GM19099 (cell line): Measurements from ENCODE around the gene TBATA.

Experiments
- POLR2A ChIP-seq: IDR thresholded peaks from 3 replicates; pipeline ENCODE4 v1.6.1; 2011; ENCODE audit warnings: low read depth; ENCODE audit not compliant: insufficient read length; ENCODE audit errors: extremely low read depth

TBATA gene

DNA sequence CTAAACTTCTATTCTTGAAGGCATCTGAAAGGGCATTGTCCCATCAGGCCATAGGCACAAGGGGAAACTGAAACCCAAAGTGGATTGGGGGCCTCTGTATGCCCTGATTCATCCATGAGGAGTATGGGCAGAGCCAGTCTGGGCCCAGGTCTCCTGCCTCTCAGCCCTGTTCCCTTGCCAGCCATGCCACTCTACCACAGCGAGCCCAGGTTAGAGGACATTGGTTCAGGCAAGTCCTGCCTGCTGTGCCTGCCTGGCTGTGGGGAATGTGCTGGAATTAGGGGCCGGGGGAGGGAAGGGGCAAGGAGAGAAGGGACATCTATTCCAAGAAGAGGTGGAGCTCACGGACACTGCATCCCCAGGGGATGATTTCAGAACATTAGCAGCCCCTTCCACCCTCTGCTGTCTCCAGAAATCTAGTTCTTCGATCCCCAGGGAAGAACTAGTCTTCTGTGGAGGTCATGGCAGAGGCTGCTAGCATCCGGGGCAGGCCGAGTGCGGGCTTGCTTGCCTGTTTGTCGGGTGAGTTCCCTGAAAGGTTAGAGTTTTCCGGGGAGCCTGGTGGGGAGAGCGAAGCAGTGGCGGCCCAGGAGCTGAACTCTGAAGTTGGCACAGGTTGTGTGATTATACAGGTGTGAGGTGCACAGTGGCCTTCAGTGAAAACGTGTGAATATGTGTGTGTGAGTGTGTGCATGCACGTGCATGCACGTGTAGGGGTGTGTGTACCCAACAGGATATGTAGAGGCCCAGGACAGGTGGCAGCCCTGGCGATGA lies 37.8 kb downstream of the TBATA start:
- TF ChIP-seq POLR2A = no peak

GRCh38 chr10:70745555-70745954 lies 39.6 kb downstream of the TBATA start:
- no peak for TF ChIP-seq POLR2A

- TF ChIP-seq POLR2A = no peak
These were observed 40.5 kb downstream of the TBATA start for GRCh38 chr10:70744617-70745143.

DNA sequence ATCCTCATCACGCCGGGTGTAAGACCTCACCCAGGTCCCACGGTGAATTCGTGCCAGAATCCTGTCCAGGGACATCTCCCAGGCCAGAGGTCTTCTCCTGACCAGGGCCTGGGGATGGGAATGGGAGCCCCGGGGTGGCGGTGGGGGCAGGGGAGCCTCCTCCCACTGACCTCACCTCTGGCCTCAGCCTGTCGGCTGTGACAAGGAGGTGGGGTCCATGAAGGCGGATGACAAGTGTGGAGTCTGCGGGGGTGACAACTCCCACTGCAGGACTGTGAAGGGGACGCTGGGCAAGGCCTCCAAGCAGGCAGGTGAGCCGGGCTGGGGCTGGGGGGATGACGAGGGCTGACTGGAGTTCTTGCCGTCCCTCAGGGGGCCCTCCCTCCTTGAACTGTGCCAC lies 41.3 kb downstream of the TBATA start:
- TF ChIP-seq POLR2A = no peak

DNA sequence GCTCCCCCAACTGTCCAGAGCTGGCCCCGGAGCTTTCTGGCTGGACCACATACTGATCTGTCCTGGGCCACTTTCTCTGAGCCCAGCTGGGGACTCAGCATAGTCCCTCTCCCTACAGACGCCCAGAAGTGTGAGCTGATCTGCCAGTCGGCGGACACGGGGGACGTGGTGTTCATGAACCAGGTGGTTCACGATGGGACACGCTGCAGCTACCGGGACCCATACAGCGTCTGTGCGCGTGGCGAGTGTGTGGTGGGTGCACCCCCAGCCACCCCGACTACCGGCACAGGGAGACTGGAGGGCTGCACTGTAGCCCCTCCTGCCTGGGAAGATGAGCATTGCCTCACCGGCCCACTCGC lies 41.8 kb downstream of the TBATA start:
- no peak for TF ChIP-seq POLR2A

DNA sequence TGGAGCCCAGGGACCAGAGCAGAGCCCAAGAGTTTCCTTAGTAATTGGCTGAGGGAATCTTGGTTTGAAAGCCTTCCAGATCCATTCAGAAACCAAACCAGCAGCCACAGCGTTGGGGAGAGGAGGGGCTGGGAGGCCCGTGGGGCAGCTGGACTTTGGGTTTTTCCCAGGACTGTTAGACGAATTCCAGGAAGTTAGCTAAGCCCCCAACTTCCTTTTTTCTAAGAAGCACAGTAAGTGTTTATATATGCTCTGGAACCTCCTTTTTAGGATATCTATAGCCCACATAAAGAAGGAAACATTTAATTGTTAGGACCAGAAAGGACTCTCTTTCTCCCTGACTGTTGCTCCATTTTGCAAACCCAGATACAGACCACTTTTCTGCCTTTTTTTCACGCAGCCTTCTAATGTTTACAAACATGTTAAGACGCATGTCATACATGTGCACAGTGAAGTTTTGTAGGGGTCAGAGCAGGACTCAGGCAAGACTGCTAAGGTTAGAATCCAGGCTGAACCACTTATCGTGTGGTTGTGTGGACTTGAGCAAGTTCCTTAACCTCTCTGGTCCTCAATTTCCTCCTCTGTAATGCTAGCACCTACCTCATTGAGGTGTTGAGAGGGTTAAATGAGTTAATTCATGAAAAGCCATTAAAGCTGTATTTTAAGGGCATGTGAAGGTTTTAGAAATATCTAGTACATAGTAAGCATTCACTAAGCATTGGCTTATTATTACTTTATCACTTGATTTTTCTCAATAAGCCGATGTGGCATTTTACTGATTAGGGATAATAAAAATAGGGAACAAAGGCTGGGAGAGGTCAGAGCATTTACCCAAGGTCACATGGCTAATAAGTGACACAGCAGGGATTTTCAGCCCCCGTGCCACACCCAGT lies 42.4 kb downstream of the TBATA start:
- TF ChIP-seq POLR2A = no peak

GRCh38 chr10:70740406-70741288 lies 44.5 kb downstream of the TBATA start:
- TF ChIP-seq POLR2A = no peak

DNA sequence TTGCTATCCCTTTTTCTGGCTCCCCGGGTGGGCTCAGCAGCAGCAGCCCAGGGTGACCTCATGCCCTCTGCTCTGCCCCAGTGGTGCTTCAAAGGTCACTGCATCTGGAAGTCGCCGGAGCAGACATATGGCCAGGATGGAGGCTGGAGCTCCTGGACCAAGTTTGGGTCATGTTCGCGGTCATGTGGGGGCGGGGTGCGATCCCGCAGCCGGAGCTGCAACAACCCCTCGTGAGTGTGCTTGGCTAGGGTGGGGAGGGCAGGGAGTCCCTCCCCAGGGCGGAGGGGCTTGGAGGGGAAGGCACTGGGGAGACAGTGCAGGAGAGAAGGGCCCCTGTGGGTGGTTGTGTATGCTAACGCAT lies 46.4 kb downstream of the TBATA start:
- no peak for TF ChIP-seq POLR2A

DNA sequence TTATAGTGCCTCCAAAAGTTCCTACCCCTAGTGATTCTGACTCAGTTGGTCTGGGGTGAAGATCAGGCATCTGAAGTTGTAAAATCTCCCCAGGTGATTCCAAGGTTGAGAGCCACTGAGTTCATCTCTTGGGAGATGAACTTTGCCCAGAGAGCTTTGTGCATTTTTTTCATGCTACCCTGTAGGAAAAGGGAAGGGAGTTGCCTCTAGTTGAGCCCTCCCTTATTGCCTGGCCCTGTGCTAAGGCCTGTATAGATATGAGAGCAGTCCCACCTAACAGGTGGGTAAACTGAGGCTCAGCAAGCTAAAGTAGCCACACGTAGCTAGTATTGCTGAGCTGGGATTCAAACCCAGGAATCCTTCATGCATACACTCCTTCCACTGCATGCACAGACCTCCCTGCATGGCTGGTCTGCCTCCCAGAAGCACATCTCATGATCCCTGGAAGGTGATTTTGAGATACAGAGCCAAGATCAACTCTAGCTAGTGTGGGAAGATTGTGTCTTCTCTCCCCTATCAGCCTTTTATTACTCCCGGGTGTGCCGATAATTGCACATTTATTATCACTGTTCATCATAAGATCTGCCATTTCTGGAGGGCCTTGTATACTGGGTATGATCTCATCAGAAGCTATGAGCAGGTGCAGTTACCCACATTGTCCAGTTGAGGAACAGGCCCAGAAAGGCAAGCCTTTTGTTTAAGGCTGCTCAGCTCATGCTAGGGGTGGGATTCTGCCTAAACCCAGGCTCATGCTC lies 47.0 kb downstream of the TBATA start:
- no peak for TF ChIP-seq POLR2A

DNA sequence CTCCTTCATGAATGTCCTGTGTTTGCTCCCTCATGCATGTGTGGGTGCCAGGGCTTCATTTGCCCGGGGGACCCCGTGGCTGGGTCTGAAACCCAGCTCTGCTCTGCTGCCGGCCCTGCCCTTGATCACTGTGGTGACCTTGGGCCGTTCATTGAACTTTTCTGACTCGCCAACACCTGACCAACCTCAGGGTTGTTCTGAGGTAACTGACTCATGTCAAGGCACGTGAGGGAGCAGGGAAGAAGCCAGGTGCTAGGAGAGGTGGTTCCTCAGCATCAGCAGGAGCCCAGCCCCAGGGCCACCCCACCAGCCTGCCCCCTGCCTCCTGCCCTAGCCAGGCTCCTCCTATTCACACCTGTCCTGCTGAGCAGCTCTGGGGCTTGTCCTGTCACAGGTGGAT lies 47.9 kb downstream of the TBATA start:
- no peak for TF ChIP-seq POLR2A

GRCh38 chr10:70736525-70736924 lies 48.7 kb downstream of the TBATA start:
- no peak for TF ChIP-seq POLR2A

GRCh38 chr10:70735161-70735560 lies 50.0 kb downstream of the TBATA start:
- TF ChIP-seq POLR2A = no peak

DNA sequence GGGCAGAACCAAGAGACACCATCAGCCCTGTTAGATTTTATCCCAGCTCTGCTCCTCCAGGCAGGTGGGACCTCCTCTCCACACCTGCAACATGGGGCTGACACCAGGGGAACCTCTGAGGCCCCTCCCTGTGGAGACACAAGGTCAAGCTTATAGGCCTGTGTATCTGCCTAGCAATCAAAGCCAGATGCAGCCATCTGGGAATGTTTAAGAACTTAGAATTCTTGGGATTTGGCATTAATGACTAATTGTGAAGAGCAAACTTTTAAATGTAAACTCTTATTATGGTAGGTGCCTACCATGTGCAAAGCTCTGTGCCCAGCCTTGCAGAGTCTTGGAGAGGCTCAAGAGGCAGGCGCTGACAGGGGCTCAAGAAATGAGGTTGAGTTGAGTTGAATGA lies 52.1 kb downstream of the TBATA start:
- no peak for TF ChIP-seq POLR2A

DNA sequence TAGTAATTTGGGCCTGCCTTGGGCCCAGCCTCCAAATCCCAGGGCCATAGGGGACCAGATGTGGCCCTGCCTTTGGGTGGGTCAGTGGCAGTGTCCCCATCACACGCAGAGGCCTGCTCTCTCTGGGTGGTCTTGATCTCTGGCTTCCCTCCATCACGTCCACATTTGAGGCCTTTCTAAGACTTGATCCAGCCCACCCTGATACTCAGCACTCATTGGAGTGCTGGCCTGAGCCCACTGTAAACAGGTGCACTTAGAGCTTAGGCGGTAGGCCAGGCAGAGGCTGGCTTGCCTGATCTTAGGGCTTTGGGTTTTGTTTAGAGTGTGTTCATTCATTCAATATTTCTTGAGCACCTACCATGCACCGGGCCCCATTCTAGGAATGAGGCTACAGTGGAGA lies 52.6 kb downstream of the TBATA start:
- no peak for TF ChIP-seq POLR2A
